Astrocyte (in vitro differentiated cells and primary cell): Measurements from ENCODE around the gene TRERF1.

Experiments used
- CTCF ChIP-seq: IDR thresholded peaks from 2 replicates; pipeline ENCODE4 v1.5.1; 2011; ENCODE audit warnings: low read depth, mild to moderate bottlenecking, inconsistent platforms, low read length, moderate library complexity; ENCODE audit not compliant: insufficient read depth
- EZH2 ChIP-seq: IDR thresholded peaks from 2 replicates; pipeline ENCODE4 v1.6.1; 2012; ENCODE audit warnings: mild to moderate bottlenecking, low read length, inconsistent platforms; ENCODE audit not compliant: insufficient read depth

DNA sequence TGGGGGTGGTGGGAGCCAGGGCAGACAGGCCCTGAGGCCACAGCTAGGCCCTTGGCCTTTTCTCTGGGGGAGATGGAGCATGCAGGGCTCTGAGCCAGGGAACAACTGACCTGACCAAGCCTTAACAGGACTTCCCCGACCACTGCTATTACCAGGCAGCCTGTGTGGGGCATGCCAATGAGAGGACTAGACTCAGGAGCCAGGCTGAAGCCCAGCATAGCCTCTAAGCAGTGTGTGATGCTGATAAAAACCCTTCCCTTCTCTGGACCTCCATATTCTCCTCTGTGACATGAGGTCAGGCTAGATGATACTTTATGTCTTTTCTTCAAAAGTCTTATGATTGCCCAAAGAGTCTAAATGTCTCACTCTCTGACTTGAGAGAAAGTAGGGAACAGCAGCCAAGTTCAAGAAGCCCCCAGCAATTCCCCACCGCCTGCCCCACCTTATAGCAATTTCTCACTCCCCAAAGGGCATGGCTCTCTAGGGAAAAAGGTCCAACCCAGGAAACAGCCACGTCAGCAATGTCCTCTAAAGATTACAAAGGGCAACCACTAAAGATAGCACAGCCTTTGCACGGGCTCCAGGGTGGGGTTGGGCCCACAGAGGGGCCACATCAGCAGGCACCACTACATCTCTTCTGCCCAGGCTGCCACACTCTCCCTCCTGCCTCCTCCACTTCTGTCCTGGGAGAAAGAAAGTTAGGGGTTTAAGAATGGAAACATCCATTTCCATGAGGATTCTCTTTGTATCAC, 71.3 kb downstream of the TRERF1 start:
- no peak for TF ChIP-seq CTCF
- no peak for TF ChIP-seq EZH2
